GM12878 (cell line): ENCODE results near the gene PLEKHS1. TPM values are rescaled to one million over a fixed set of nuclear protein-coding genes. Genes with fewer than 3 reads are reported as not detected.

Source experiments
- ATAC-seq: fragments of 200-7000 bp; cut with Tn5 transposase; 3 replicates; pipeline ENCODE4 v1.9.1; 2020; ENCODE audit warnings: mild to moderate bottlenecking, moderate library complexity
- BruUV-seq: library from RNA; stranded (reverse); fragments of 400-500 nt; replicated peaks from 2 replicates; lab custom pipeline; 2021; lab: Mats Ljungman, UMichigan
- CTCF ChIA-PET: fragments of 300-600 bp; sonication (Branson Sonifier 250); formaldehyde crosslinking; extraction: SDS; loops from one replicate; lab custom pipeline; 2021; ENCODE audit warnings: inconsistent platforms; lab: Yijun Ruan, JAX
- POLR2A ChIA-PET: fragments of 350-600 bp; formaldehyde crosslinking; extraction: SDS; loops from one replicate; lab custom pipeline; 2021; ENCODE audit warnings: inconsistent platforms; lab: Charles Lee
- RAD21 ChIA-PET: fragments of 300-600 bp; sonication (Branson Sonifier 250); formaldehyde crosslinking; loops from one replicate; lab custom pipeline; 2023; ENCODE audit warnings: antibody characterized with exemption; ENCODE audit not compliant: unreplicated experiment; lab: Charles Lee
- SMC1A ChIA-PET: fragments of 300-600 bp; sonication (Branson Sonifier 250); formaldehyde crosslinking; loops from one replicate; lab custom pipeline; 2023; ENCODE audit not compliant: unreplicated experiment, uncharacterized antibody; lab: Charles Lee
- DNase-seq: peaks from one replicate; pipeline ENCODE4 v3.0.0-alpha.2; 2011; ENCODE audit warnings: low read depth, low spot score
- FAIRE-seq: peaks from 3 replicates; lab custom pipeline; 2011; peaks lifted over from hg19 to GRCh38; lab: Jason Lieb, UNC
- H2AFZ ChIP-seq: 2 replicates; pipeline ENCODE4 v1.6.0; 2011; ENCODE audit warnings: low read depth, low read length, control low read depth; ENCODE audit not compliant: control insufficient read depth
- H3K27ac ChIP-seq: 2 replicates; pipeline ENCODE4 v1.5.1; 2011; ENCODE audit warnings: control low read depth; ENCODE audit not compliant: control insufficient read depth, insufficient read depth
- H3K27me3 ChIP-seq, 2 experiments: replicated peaks in 1 of 2; 2 replicates each; pipeline versions ENCODE4 v1.6.0 to v1.6.1; 2011; ENCODE audit warnings: low read length in 1 of 2; ENCODE audit not compliant: control insufficient read depth in 2 of 2, insufficient read depth in 2 of 2
- H3K36me3 ChIP-seq, 2 experiments: 2 replicates each; pipeline ENCODE4 v1.5.1; 2011; ENCODE audit warnings: low read length in 1 of 2; ENCODE audit not compliant: control insufficient read depth in 2 of 2, insufficient read depth in 2 of 2
- H3K4me1 ChIP-seq: 2 replicates; pipeline ENCODE4 v1.6.1; 2011; ENCODE audit warnings: mild to moderate bottlenecking, low read length, moderate library complexity, mixed read lengths; ENCODE audit not compliant: control insufficient read depth, insufficient read depth
- H3K4me2 ChIP-seq: 2 replicates; pipeline ENCODE4 v1.6.0; 2011; ENCODE audit warnings: control low read depth; ENCODE audit not compliant: control insufficient read depth, insufficient read depth
- H3K4me3 ChIP-seq: fragments of 200-600 bp; sonication (generic); 2 replicates; pipeline ENCODE4 v1.5.1; 2016
- H3K79me2 ChIP-seq: 2 replicates; pipeline ENCODE4 v1.6.0; 2011; ENCODE audit warnings: low read length; ENCODE audit not compliant: control insufficient read depth, insufficient read depth
- H3K9ac ChIP-seq: 2 replicates; pipeline ENCODE4 v1.8.0; 2011; ENCODE audit warnings: low read length, control low read depth, mixed read lengths; ENCODE audit not compliant: control insufficient read depth, insufficient read depth
- H3K9me3 ChIP-seq: replicated peaks from 3 replicates; pipeline ENCODE4 v1.5.1; 2011; ENCODE audit warnings: mild to moderate bottlenecking, low read length; ENCODE audit not compliant: control insufficient read depth, insufficient read depth
- H4K20me1 ChIP-seq: 2 replicates; pipeline ENCODE4 v1.6.0; 2011; ENCODE audit not compliant: control insufficient read depth, insufficient read depth
- ATF7 ChIP-seq: fragments of 450-650 bp; IDR thresholded peaks from 2 replicates; pipeline ENCODE4 v1.6.1; 2016; ENCODE audit warnings: low read depth, mild to moderate bottlenecking
- BACH1 ChIP-seq: fragments of 450-650 bp; IDR thresholded peaks from 2 replicates; pipeline ENCODE4 v1.6.1; 2017; ENCODE audit warnings: mild to moderate bottlenecking, borderline replicate concordance
- CHD4 ChIP-seq: fragments of 200-600 bp; sonication (generic); IDR thresholded peaks from 2 replicates; pipeline ENCODE4 v1.6.1; 2016; ENCODE audit warnings: mild to moderate bottlenecking
- CREB1 ChIP-seq: IDR thresholded peaks from 2 replicates; pipeline ENCODE4 v1.6.1; 2012; ENCODE audit warnings: low read depth, mild to moderate bottlenecking, inconsistent platforms
- DPF2 ChIP-seq: fragments of 450-650 bp; IDR thresholded peaks from 2 replicates; pipeline ENCODE4 v1.6.1; 2017; ENCODE audit warnings: mild to moderate bottlenecking
- MEF2B ChIP-seq: fragments of 450-650 bp; IDR thresholded peaks from 2 replicates; pipeline ENCODE4 v1.6.1; 2018; ENCODE audit warnings: mild to moderate bottlenecking, moderate library complexity; ENCODE audit not compliant: partially characterized antibody, poor library complexity, severe bottlenecking
- MYB ChIP-seq: fragments of 150-350 bp; IDR thresholded peaks from 2 replicates; pipeline ENCODE4 v1.6.1; 2014; ENCODE audit warnings: mild to moderate bottlenecking, low read depth, low read length, borderline replicate concordance
- NFXL1 ChIP-seq: fragments of 450-650 bp; IDR thresholded peaks from 2 replicates; pipeline ENCODE4 v1.6.1; 2017; ENCODE audit warnings: antibody characterized with exemption, mild to moderate bottlenecking, borderline replicate concordance
- NFYA ChIP-seq: IDR thresholded peaks from 2 replicates; pipeline ENCODE4 v1.6.1; 2011; ENCODE audit warnings: low read depth, mild to moderate bottlenecking, low read length, improper control_type of control experiment, borderline replicate concordance
- NRF1 ChIP-seq: conservative IDR thresholded peaks from 2 replicates; pipeline ENCODE4 v1.6.1; 2011; ENCODE audit warnings: mild to moderate bottlenecking, low read depth, low read length, improper control_type of control experiment
- POU2F2 ChIP-seq: IDR thresholded peaks from 3 replicates; pipeline ENCODE4 v1.6.1; 2011; ENCODE audit warnings: low read depth, mild to moderate bottlenecking, low read length, borderline replicate concordance
- RAD51 ChIP-seq: fragments of 450-650 bp; IDR thresholded peaks from 2 replicates; pipeline ENCODE4 v1.6.1; 2016; ENCODE audit warnings: moderate library complexity, mild to moderate bottlenecking, inconsistent platforms
- RCOR1 ChIP-seq: conservative IDR thresholded peaks from 2 replicates; pipeline ENCODE4 v1.6.1; 2012; ENCODE audit warnings: low read depth, low read length, improper control_type of control experiment
- REST ChIP-seq: IDR thresholded peaks from 2 replicates; pipeline ENCODE4 v1.6.1; 2012; ENCODE audit warnings: mild to moderate bottlenecking, low read depth, low read length
- RUNX3 ChIP-seq: IDR thresholded peaks from 2 replicates; pipeline ENCODE4 v1.6.1; 2012; ENCODE audit warnings: low read length, inconsistent platforms
- SREBF1 ChIP-seq: IDR thresholded peaks from 2 replicates; pipeline ENCODE4 v1.6.1; 2012; ENCODE audit warnings: mild to moderate bottlenecking, low read length
- SUPT20H ChIP-seq: IDR thresholded peaks from 2 replicates; pipeline ENCODE4 v1.6.1; 2011; ENCODE audit warnings: low read depth, mild to moderate bottlenecking, low read length, moderate library complexity, borderline replicate concordance; ENCODE audit not compliant: control insufficient read depth
- ZNF217 ChIP-seq: fragments of 450-650 bp; IDR thresholded peaks from 2 replicates; pipeline ENCODE4 v1.6.1; 2017; ENCODE audit warnings: antibody characterized with exemption, mild to moderate bottlenecking
- WGBS: methylation state at CpG from one replicate; pipeline ENCODE4 v1.1.6; 2016; ENCODE audit warnings: low lambda C conversion rate; ENCODE audit not compliant: insufficient replicate concordance, insufficient coverage; ENCODE audit errors: missing lambda C conversion rate; 5-methylcytosine and 5-hydroxymethylcytosine counted together
- in situ Hi-C: fragments of 300-500 bp; cut with MboI; formaldehyde crosslinking; loops from 9 replicates; pipeline ENCODE4 v1.14.3; 2018; ENCODE audit warnings: mixed read lengths
- intact Hi-C: fragments of 100-400 bp; cut with micrococcal nuclease; formaldehyde crosslinking; loops from one replicate; pipeline ENCODE4 v1.14.2; 2022; ENCODE audit not compliant: unreplicated experiment
- polyA plus RNA-seq, 11 experiments: library from polyadenylated mRNA; depleted of rRNA in 4 of 11; unstranded in 6 of 11; stranded (reverse) in 5 of 11; fragments of >200 nt; fragmentation: Nextera tagmentation in 4 of 11; fragmentation: Illumina TruSeq in 1 of 11; extraction: Ambion mirVana in 4 of 11; extraction: Trizol in 1 of 11; gene quantifications; 1 replicate in 1 of 11; 2 replicates in 10 of 11; pipeline versions ENCODE4 v1.2.1 to v1.2.3, GENCODE V29; 2011 to 2016; ENCODE audit warnings: inconsistent platforms in 2 of 11, missing spikeins in 2 of 11, low read depth in 1 of 11
- total RNA-seq, 4 experiments: library from RNA; depleted of rRNA in 3 of 4; stranded (reverse); fragments of >200 nt in 3 of 4; fragmentation: Illumina TruSeq in 1 of 4; extraction: Trizol in 1 of 4; gene quantifications; 2 replicates each; pipeline versions ENCODE4 v1.2.1 to v1.2.3, GENCODE V29; 2013 to 2021
- TF ChIP-seq, protein P1 (sequence below): fragments of 450-650 bp; IDR thresholded peaks from 2 replicates; pipeline ENCODE4 v1.6.1; 2017; ENCODE audit warnings: borderline replicate concordance
- TF ChIP-seq, protein P2 (sequence below): IDR thresholded peaks from 2 replicates; pipeline ENCODE4 v1.6.1; 2011; ENCODE audit warnings: low read depth, mild to moderate bottlenecking, low read length, moderate library complexity, borderline replicate concordance; ENCODE audit errors: extremely low read depth

Gene PLEKHS1
- total and polyA plus RNA-seq, 10 of the 15 experiments (the other 5 are each of a cell fraction or from before 2014, with no cell fraction given), result 0.04 to 0.17 TPM; not detected in 8

DNA sequence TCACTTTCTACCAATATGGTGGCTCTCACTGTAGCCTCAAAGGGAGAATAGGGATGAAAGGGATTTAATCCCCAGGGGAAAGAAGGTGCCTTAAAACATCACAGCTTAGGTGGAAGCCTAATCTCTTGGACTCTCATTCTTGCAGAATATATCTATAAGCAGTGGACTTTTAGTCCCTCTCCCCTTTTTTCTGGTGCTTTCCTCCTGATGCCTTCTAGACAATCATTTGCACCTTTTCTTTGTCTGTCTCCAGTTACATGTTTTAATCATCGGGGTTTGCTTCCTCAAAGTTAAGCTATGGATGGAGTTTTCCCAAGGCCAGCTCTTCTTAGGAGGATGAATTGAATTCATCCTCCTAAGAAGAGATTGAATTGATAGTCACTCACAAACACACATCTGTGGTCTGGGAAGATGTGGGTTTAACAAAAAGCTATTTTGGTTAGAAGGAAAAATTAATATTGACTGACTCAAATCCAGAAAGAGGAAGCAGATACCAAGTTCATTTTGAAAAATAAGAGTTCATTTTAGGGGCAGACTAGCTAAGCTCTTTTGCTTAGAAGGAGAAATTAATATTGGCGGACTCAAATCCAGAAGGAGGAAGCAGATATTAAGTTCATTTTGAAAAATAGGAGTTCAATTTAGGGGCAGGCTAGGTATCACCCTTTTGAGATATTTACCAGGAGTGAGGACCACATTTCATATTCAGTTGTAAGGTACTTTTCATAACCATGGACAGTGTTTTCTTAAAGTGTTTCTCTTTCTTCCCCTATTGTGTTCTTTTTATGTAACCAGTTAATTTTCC lies 35.2 kb upstream of the PLEKHS1 start:
- Histone ChIP-seq H3K79me2 (no peaks in the 10 kb centered on the region), H2AFZ (no peak overlapping the region), H4K20me1 (no peaks in the 10 kb centered on the region), H3K27ac (no peak overlapping the region), H3K27me3 (no peaks in the 10 kb centered on the region), H3K9ac (no peak overlapping the region), H3K4me2 (0 out of 2 replicates have a peak overlapping the region, but pooled peaks have one; percentile 34), H3K4me1 (peaks cover 7% of the 10 kb centered on the region), H3K9me3 (no peaks in the 10 kb centered on the region), H3K4me3 (no peak overlapping the region), H3K36me3 (peaks cover 8 to 10% of the 10 kb centered on the region in 2 experiments; a peak in 3 of 4 replicates)
- FAIRE-seq, result no peak
- peak; percentile 38 for ATAC-seq
- BruUV-seq, result no TSS peak
- SMC1A ChIA-PET, result interaction anchor here (0.6 to 2.0 kb wide), 7 partner anchors 11 to 397 kb away, joined by 3 to 6 read pairs (median 3); partner anchors contain the start of gene CASP7
- 34% methylated on average over 2 of the region's 2 CpGs for WGBS
- DNase-seq, result no peak
- CTCF ChIA-PET, result interaction anchor here (0.5 to 1.6 kb wide), 9 partner anchors 11 to 730 kb away, joined by 3 to 6 read pairs (median 3); partner anchors contain the start of gene PLEKHS1
- in situ Hi-C loops, result no loop called here
- RAD21 ChIA-PET, result interaction anchor here (0.6 to 1.7 kb wide), 4 partner anchors 34 to 82 kb away, joined by 3 to 6 read pairs (median 4); partner anchors contain the start of gene PLEKHS1
- intact Hi-C loops, result no loop called here
- POLR2A ChIA-PET, result no interaction called here
- TF ChIP-seq BACH1, result no peak
- TF ChIP-seq RAD51, result no peak
- TF ChIP-seq, protein P1, sequence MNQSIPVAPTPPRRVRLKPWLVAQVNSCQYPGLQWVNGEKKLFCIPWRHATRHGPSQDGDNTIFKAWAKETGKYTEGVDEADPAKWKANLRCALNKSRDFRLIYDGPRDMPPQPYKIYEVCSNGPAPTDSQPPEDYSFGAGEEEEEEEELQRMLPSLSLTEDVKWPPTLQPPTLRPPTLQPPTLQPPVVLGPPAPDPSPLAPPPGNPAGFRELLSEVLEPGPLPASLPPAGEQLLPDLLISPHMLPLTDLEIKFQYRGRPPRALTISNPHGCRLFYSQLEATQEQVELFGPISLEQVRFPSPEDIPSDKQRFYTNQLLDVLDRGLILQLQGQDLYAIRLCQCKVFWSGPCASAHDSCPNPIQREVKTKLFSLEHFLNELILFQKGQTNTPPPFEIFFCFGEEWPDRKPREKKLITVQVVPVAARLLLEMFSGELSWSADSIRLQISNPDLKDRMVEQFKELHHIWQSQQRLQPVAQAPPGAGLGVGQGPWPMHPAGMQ, result no peak
- TF ChIP-seq RCOR1, result no peak
- peak; percentile 63 for TF ChIP-seq REST
- peak; percentile 69 for TF ChIP-seq RUNX3
- no peak for TF ChIP-seq ATF7
- no peak for TF ChIP-seq NFXL1
- no peak for TF ChIP-seq CREB1
- no peak for TF ChIP-seq NRF1
- no peak for TF ChIP-seq MYB
- TF ChIP-seq, protein P2, sequence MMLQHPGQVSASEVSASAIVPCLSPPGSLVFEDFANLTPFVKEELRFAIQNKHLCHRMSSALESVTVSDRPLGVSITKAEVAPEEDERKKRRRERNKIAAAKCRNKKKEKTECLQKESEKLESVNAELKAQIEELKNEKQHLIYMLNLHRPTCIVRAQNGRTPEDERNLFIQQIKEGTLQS, result no peak
- TF ChIP-seq SUPT20H, result no peak
- TF ChIP-seq MEF2B, result no peak
- no peak for TF ChIP-seq SREBF1
- TF ChIP-seq ZNF217, result peak; percentile 49; the same call in 1 of the 2 replicates
- TF ChIP-seq CHD4, result no peak
- TF ChIP-seq POU2F2, result no peak
- TF ChIP-seq DPF2, result peak; percentile 60
- TF ChIP-seq NFYA, result no peak
